HG02970 (cell line): ENCODE data around the gene SMYD4.

Experiments used
- ATAC-seq: cut with Tn5 transposase; IDR thresholded peaks from one replicate; pipeline ENCODE4 v1.9.1; 2021; ENCODE audit warnings: mild to moderate bottlenecking, moderate library complexity, moderate number of reproducible peaks; ENCODE audit not compliant: unreplicated experiment, low FRiP score

The SMYD4 gene

GRCh38 chr17:1736348-1737281 is 93.1 kb downstream of the SMYD4 start:
- ATAC-seq: no peak

GRCh38 chr17:1735834-1736347 is 93.8 kb downstream of the SMYD4 start:
- no peak for ATAC-seq

- ATAC-seq: no peak
These were observed 94.3 kb downstream of the SMYD4 start for GRCh38 chr17:1735418-1735817.

- no peak for ATAC-seq
These were observed 95.9 kb downstream of the SMYD4 start for GRCh38 chr17:1733759-1734158.

GRCh38 chr17:1732833-1733321 is 96.8 kb downstream of the SMYD4 start:
- ATAC-seq: no peak

GRCh38 chr17:1732241-1732832 is 97.4 kb downstream of the SMYD4 start:
- ATAC-seq: no peak

- ATAC-seq: no peak
These were observed 98.6 kb downstream of the SMYD4 start for GRCh38 chr17:1731194-1731506.

- no peak for ATAC-seq
These were observed 99.1 kb downstream of the SMYD4 start for GRCh38 chr17:1730326-1731193.

- ATAC-seq: no peak
These were observed 99.8 kb downstream of the SMYD4 start for GRCh38 chr17:1729966-1730325.
